Measurements from ENCODE around the gene MACROD2.

The MACROD2 gene

DNA sequence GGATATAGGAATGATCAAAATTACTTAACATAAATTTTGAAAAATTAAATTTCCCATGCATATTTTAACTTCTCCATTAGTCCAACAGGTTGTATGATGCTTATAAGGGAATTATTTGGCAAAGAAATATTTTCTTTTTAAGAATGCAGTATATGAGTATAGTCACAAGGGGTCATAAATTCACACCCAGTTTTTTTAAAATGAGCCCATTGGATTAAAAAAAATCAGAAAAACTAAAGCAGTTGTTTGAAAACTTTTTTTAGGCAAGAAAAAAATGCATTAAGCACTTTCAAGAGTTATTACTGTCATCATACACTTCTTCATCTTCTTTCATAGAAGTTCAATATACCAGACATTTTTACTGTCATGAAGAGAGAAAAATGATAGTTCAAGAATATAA is 746.3 kb downstream of the MACROD2 start:
- H3K4me3 ChIP-seq (ENCODE audit: control insufficient read depth, low read depth, low read length) = no peak overlapping the region
- no peak for TF ChIP-seq CTCF (conservative IDR thresholded peaks at IDR 0.05; ENCODE audit: control insufficient read depth, insufficient read depth, low read depth, low read length)
- DNase-seq (ENCODE audit: low read depth) = no peak

- no peak for TF ChIP-seq CTCF (conservative IDR thresholded peaks at IDR 0.05; ENCODE audit: control insufficient read depth, insufficient read depth, low read depth, low read length)
- H3K4me3 ChIP-seq (ENCODE audit: control insufficient read depth, low read depth, low read length) = no peak overlapping the region
- DNase-seq (ENCODE audit: low read depth) = no peak
Measured at GRCh38 chr20:14744723-14745122, 749.4 kb downstream of the MACROD2 start.

DNA sequence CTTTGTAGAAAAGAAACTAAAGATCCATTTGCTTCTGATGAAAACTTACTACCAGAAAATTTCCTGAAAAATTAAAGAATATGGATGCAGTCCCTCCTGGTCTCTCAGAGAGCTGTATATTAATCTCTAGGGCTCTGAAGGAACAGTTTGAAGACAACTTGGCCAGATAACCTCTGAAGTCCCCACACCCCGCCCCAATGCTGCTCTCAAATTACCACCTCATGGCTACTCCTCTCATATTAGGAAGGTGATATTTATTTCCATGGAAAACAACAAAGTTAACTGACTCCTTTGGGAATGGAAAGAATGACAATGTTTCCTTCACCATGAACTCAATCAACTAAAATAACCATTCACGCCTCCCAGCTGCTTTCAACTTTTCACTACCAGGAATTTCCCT is 750.5 kb downstream of the MACROD2 start:
- H3K4me3 ChIP-seq (ENCODE audit: control insufficient read depth, low read depth, low read length) = no peak overlapping the region
- no peak for DNase-seq (ENCODE audit: low read depth)
- no peak for TF ChIP-seq CTCF (conservative IDR thresholded peaks at IDR 0.05; ENCODE audit: control insufficient read depth, insufficient read depth, low read depth, low read length)

DNA sequence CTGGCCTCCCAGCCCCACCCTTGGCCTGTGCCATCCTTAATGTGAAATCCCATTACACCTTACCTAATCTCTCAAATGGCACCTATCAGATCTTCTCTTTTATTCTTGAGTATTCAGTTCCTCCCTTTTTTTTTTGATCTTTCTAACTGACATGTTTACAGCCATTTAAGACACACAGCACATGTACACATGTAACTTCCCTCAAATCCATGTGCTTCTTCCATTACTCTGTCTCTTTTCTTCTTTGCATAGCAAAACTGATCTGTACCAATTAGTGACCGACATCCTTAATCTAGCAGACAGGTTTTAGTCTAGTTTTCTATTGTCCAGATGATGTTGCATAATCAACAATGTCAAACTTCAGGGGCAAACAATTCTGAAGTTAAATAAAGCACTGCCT is 755.9 kb downstream of the MACROD2 start:
- TF ChIP-seq CTCF (conservative IDR thresholded peaks at IDR 0.05; ENCODE audit: control insufficient read depth, insufficient read depth, low read depth, low read length) = no peak
- H3K4me3 ChIP-seq (ENCODE audit: control insufficient read depth, low read depth, low read length) = no peak overlapping the region
- DNase-seq (ENCODE audit: low read depth) = no peak

DNA sequence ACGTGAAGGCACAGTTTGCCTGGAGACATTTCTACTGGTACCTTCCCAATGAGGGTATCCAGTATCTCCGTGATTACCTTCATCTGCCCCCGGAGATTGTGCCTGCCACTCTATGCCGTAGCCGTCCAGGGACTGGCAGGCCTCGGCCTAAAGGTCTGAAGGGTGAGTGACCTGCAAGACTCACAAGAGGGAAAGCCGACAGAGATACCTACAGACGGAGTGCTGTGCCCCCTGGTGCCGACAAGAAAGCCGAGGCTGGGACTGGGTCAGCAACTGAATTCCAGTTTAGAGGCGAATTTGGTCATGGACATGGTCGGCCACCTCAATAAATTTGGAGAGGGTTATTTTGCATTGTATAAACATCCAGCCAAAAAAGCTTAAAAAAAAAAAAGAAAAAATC is 762.4 kb downstream of the MACROD2 start:
- TF ChIP-seq CTCF (conservative IDR thresholded peaks at IDR 0.05; ENCODE audit: control insufficient read depth, insufficient read depth, low read depth, low read length) = no peak
- H3K4me3 ChIP-seq (ENCODE audit: control insufficient read depth, low read depth, low read length) = no peak overlapping the region
- no peak for DNase-seq (ENCODE audit: low read depth)

GRCh38 chr20:14758356-14758755 is 763.0 kb downstream of the MACROD2 start:
- no peak overlapping the region for H3K4me3 ChIP-seq (ENCODE audit: control insufficient read depth, low read depth, low read length)
- DNase-seq (ENCODE audit: low read depth) = no peak
- TF ChIP-seq CTCF (conservative IDR thresholded peaks at IDR 0.05; ENCODE audit: control insufficient read depth, insufficient read depth, low read depth, low read length) = no peak

DNA sequence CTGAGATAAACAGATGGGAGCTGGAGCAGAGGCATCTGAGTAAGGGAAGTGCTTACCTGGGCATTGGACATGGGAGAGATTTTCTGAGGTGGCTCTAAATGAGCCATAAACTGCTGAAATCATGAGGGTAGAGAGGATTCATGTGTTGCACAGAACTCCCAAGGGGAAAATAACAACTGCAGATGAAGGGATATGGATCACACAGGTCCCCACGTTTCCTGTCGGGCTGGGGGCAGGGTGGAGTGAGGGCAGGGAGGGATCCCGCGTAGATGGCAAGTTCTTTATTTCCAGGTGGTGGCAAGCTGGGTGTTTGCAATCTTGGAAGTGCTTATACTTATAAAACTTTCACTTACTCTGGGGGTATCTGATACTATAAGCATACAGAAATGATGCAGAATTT is 764.7 kb downstream of the MACROD2 start:
- DNase-seq (ENCODE audit: low read depth) = no peak
- no peak for TF ChIP-seq CTCF (conservative IDR thresholded peaks at IDR 0.05; ENCODE audit: control insufficient read depth, insufficient read depth, low read depth, low read length)
- no peak overlapping the region for H3K4me3 ChIP-seq (ENCODE audit: control insufficient read depth, low read depth, low read length)
